GM13976 (cell line): ENCODE results near the gene PML.
"Not testable (repeated sequence)": the region's sequence is repeated elsewhere in the genome, so short reads cannot be mapped to it uniquely, and the experiment has no call there.

Experiments used
- DNase-seq: peaks from one replicate; pipeline ENCODE4 v3.0.0; 2012; ENCODE audit warnings: low spot score
- in situ Hi-C: fragments of 300-500 bp; cut with MboI; formaldehyde crosslinking; loops from one replicate; pipeline ENCODE4 v1.12.0; 2022; ENCODE audit warnings: low sequenced_read_pairs, mixed read lengths, inconsistent platforms; ENCODE audit not compliant: unreplicated experiment
- TF ChIP-seq, protein P1 (sequence below): IDR thresholded peaks from 2 replicates; pipeline ENCODE4 v1.5.1; 2012; ENCODE audit warnings: borderline replicate concordance, mild to moderate bottlenecking; ENCODE audit not compliant: insufficient read depth; ENCODE audit errors: extremely low read depth, missing control alignments, control extremely low read depth

Gene PML

DNA sequence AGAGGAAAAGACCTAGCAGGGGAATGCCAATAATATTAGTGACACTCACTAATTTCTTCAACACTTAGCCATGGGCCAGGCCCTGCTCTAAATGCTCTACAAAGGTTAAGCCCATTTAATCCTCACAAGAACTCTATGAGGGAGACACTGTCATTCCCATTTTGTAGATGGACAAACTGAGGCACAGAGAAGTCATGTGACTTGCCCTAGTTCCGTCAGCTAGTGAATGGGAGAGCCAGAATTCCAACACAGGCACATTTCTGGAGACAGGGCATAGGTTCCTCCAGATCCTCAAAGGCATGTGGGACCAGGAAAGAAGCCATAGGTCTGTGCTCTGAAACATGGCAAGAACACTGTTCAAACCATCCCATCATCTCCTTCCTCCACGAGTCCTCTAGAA lies 36.7 kb upstream of the PML start:
- in situ Hi-C loops, result no loop called here
- no peak for DNase-seq
- TF ChIP-seq, protein P1, sequence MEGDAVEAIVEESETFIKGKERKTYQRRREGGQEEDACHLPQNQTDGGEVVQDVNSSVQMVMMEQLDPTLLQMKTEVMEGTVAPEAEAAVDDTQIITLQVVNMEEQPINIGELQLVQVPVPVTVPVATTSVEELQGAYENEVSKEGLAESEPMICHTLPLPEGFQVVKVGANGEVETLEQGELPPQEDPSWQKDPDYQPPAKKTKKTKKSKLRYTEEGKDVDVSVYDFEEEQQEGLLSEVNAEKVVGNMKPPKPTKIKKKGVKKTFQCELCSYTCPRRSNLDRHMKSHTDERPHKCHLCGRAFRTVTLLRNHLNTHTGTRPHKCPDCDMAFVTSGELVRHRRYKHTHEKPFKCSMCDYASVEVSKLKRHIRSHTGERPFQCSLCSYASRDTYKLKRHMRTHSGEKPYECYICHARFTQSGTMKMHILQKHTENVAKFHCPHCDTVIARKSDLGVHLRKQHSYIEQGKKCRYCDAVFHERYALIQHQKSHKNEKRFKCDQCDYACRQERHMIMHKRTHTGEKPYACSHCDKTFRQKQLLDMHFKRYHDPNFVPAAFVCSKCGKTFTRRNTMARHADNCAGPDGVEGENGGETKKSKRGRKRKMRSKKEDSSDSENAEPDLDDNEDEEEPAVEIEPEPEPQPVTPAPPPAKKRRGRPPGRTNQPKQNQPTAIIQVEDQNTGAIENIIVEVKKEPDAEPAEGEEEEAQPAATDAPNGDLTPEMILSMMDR, result no peak

DNA sequence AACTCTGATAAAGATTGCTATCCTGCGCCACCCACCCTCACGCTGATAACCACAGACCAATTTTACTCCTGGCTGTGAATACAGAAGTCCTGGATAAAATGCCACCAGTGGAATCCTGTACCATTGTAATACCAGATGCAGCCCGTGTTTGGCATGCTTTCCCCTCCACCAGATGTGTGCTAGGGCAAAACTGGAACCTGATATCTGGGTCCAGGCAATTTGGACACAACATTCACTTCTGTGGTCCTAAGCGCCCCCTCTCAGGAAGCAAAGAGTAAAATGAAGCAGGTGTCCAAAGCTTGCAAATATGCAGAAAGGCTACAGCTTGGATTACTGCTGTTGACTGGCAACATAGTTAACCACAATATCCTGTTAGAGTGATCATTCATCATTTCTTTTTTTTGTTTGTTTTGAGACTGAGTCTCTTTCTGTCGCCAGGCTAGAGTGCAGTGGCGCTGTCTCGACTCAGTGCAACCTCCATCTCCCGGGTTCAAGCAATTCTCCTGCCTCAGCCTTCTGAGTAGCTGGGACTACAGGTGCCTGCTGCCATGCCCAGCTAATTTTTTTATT lies 35.4 kb upstream of the PML start:
- TF ChIP-seq, protein P1, result no peak
- in situ Hi-C loops, result no loop called here
- no peak for DNase-seq

DNA sequence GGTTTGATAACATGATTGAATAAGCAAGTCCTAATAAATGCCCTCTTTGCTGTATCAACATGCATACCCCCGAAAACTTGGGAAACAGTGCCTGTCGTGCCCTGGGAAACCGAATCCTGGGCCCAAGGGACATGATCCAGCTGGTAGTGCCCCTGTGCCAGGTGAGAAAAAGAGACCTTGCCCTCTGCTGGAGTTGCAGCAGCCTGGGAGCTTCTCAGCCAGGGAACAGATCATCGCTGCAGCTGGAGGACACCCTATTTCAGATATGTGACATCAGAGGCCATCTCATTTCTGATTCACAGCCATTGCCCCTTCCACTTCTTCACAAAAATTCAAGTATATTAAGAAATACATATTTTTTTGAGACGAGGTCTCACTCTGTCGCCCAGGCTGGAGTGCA lies 34.7 kb upstream of the PML start:
- in situ Hi-C loops, result no loop called here
- no peak for DNase-seq
- TF ChIP-seq, protein P1, result no peak

DNA sequence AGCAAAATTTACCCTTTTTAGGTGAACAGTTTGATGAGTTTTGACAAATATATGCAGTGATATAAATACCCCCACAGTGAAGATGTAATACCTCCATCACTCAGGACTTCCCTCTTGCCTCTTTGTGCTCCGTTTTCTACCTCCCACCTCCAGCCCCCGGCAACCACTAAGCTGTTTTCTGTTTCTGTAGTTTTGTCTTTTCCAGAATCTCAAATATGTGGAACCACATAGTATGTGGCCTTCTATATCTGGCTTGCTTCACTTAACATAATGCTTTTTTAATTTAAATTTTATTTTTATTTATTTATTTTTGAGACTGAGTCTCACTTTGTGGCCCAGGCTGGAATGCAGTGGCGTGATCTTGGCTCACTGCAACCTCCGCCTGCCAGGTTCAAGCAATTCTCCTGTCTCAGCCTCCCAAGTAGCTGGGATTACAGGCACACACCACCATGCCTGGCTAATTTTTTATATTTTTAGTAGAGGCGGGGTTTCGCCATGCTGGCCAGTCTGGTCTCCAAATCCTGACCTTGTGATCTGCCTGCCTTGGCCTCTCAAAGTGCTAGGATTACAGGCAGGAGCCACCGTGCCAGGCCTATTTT lies 33.9 kb upstream of the PML start:
- in situ Hi-C loops, result not testable (repeated sequence)

DNA sequence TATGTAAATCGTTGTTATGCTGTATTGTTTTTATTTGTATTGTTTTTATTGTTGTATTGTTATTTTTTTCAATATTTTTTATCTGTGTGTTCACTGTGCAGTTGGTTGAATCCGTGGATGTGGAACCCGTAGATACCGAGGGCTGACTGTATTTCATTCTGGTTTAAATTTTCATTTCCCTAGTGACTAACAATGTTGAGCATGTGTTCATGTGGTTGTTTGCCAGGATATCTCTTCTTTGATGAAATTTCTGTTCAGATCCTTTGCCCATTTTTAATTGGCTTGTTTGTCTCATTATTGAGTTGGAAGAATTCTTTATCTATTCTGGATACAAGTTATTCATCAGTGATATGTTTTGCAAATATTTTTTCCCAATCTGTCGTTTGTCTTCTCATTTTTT lies 32.1 kb upstream of the PML start:
- DNase-seq, result no peak
- TF ChIP-seq, protein P1, result no peak
- in situ Hi-C loops, result no loop called here

More for the DNA sequence above, 33.9 kb upstream of the PML start:
- DNase-seq, result not testable (repeated sequence)

DNA sequence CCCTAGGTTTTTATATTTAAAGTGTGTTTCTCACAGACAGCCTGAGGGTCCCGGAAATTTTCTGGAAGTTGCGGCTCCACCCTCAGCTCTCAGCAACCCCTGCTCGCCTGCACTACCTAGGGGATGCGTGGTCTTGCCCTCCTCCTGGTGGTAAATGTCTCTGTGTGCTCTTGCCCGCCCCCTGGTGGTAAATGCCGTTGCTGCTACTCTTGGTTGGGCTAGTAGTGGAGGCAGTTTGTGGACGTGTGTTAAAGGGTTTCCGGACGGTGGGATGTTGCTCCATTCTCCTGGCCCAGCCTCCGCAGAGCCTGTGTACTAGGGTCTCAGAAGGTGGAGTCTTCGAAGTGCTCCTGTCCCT lies 29.8 kb upstream of the PML start:
- peak; percentile 85 for DNase-seq
- TF ChIP-seq, protein P1, result peak; percentile 83
- in situ Hi-C loops, result no loop called here

DNA sequence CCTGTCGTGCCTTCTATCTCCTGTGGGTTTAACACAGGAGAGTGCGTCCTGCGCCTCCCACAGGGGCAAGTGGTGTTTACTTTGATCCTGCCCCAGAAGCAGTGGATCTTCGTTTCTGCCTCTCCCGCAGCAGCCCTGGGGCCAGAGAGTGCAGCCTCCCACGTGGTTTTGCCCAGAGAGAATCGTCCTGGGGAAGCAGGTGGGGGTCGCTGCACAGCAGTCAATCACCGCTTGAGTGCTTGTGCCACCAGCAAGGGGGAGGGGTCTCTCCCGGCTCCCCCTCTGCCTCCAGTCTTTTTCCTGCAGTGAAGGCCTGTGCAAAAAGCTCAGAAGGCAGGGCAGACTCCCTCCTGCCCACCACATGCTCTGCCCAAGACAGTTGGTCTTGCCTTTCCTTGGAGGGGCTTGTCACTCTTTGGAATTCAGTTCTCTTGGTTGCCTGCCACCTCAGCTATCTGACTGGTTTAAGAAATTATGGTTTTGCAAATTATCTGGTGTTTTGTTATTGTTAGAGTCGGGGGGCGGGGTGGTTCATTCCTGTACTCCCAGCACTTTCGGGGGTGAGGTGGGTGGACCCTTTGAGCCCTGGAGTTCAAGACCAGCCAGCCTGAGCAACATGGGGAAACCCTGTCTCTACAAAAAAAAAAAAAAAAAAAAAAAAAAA lies 29.3 kb upstream of the PML start:
- in situ Hi-C loops, result no loop called here
- DNase-seq, result no peak
- TF ChIP-seq, protein P1, result no peak
